Breast epithelium (tissue), 4 donors: ENCODE results near the gene NUDT9. TPM values are rescaled to one million over a fixed set of nuclear protein-coding genes. Genes with fewer than 3 reads are reported as not detected.
A peak's percentile ranks its signal among the peaks of the same experiment; 100 is the strongest.
"Not testable (repeated sequence)": the region's sequence is repeated elsewhere in the genome, so short reads cannot be mapped to it uniquely, and the experiment has no call there.

ENCODE experiments used
- DNase-seq, 2 donors: peaks; one replicate each; pipeline ENCODE4 v3.0.0-alpha.2; 2019; ENCODE audit warnings: low spot score in 2 of 2
- H3K27ac ChIP-seq, 2 donors: fragments of 200-600 bp; sonication (generic) in 1 of 2; one replicate each; pipeline ENCODE4 v1.5.1; 2016 to 2019; ENCODE audit warnings: mild to moderate bottlenecking in 1 of 2
- H3K27me3 ChIP-seq, 2 donors: fragments of 200-600 bp; sonication (generic) in 1 of 2; one replicate each; pipeline versions ENCODE4 v1.5.1 to v1.6.0; 2017 to 2019; ENCODE audit warnings: control low read depth in 1 of 2, mild to moderate bottlenecking in 1 of 2
- H3K36me3 ChIP-seq: fragments of 200-600 bp; one replicate; pipeline ENCODE4 v1.5.1; 2019
- H3K4me1 ChIP-seq, 2 donors: fragments of 200-600 bp; sonication (generic); one replicate each; pipeline ENCODE4 v1.5.1; 2016 to 2019; ENCODE audit warnings: control low read depth in 1 of 2
- H3K4me3 ChIP-seq, 3 donors: fragments of 200-600 bp; sonication (generic); 1 replicate in 2 of 3; 2 replicates in 1 of 3; pipeline ENCODE4 v1.5.1; 2016 to 2019; ENCODE audit warnings: mild to moderate bottlenecking in 3 of 3, moderate library complexity in 2 of 3
- H3K9me3 ChIP-seq, 2 donors: fragments of 200-600 bp; sonication (generic) in 1 of 2; one replicate each; pipeline ENCODE4 v1.5.1; 2016 to 2019; ENCODE audit warnings: control low read depth in 1 of 2
- POLR2A ChIP-seq: fragments of 450-650 bp; IDR thresholded peaks from one replicate; pipeline ENCODE4 v1.6.1; 2016; ENCODE audit warnings: antibody characterized with exemption, mild to moderate bottlenecking, moderate library complexity
- POLR2AphosphoS5 ChIP-seq, 3 donors: sonication (generic); formaldehyde crosslinking; IDR thresholded peaks; one replicate each; pipeline ENCODE4 v1.6.1; 2017; ENCODE audit warnings: antibody characterized with exemption in 3 of 3
- intact Hi-C: fragments of 100-400 bp; cut with DNase I; formaldehyde crosslinking; loops from one replicate; pipeline ENCODE4 v1.15.1; 2023; ENCODE audit warnings: low total_unique reads
- total RNA-seq, 3 donors: library from RNA; depleted of rRNA; stranded (reverse); fragments of >200 nt; gene quantifications; one replicate each; pipeline ENCODE4 v1.1.0, GENCODE V29; 2016
- TF ChIP-seq, protein P1 (sequence below), 3 donors: fragments of 450-650 bp; IDR thresholded peaks; one replicate each; pipeline ENCODE4 v1.5.1; 2016 to 2017; ENCODE audit warnings: antibody characterized with exemption in 3 of 3, mild to moderate bottlenecking in 3 of 3, moderate library complexity in 3 of 3

Gene NUDT9
- total RNA-seq, 3 donors from 2014 or later, result 20.5 to 38.8 (median 28.8) TPM

DNA sequence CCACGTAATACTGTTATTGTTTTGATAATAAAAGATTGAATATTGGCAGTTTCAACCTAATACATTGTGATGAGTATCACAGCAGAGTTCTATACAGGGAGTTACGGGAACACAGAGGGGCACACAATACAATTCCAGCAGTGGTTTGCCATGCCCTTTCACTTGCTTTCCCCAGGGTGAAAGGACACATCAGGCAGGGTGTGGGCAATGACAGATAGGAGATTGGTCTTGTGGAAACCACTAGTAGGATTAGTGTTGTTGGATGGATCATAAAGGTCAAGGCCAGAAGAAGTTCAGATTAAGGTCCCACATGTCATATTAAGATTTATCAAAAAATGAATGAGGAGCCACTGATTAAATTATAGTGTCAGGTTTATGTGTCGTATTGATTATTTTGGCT lies 39.4 kb upstream of the NUDT9 start:
- no peak overlapping the region for H3K4me3 ChIP-seq
- H3K9me3 ChIP-seq, result no peaks in the 10 kb centered on the region
- no peaks in the 10 kb centered on the region for H3K4me1 ChIP-seq
- intact Hi-C loops, result no loop called here
- H3K36me3 ChIP-seq, result no peaks in the 10 kb centered on the region
- no peaks in the 10 kb centered on the region for H3K27me3 ChIP-seq
- no peak for DNase-seq
- peak overlapping the region in 1 of 2 donors; percentile 26 for H3K27ac ChIP-seq
- TF ChIP-seq POLR2AphosphoS5 (IDR thresholded peaks at IDR 0.05) (no peak), POLR2A (no peak)
- TF ChIP-seq, protein P1, sequence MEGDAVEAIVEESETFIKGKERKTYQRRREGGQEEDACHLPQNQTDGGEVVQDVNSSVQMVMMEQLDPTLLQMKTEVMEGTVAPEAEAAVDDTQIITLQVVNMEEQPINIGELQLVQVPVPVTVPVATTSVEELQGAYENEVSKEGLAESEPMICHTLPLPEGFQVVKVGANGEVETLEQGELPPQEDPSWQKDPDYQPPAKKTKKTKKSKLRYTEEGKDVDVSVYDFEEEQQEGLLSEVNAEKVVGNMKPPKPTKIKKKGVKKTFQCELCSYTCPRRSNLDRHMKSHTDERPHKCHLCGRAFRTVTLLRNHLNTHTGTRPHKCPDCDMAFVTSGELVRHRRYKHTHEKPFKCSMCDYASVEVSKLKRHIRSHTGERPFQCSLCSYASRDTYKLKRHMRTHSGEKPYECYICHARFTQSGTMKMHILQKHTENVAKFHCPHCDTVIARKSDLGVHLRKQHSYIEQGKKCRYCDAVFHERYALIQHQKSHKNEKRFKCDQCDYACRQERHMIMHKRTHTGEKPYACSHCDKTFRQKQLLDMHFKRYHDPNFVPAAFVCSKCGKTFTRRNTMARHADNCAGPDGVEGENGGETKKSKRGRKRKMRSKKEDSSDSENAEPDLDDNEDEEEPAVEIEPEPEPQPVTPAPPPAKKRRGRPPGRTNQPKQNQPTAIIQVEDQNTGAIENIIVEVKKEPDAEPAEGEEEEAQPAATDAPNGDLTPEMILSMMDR (IDR thresholded peaks at IDR 0.05), result no peak

DNA sequence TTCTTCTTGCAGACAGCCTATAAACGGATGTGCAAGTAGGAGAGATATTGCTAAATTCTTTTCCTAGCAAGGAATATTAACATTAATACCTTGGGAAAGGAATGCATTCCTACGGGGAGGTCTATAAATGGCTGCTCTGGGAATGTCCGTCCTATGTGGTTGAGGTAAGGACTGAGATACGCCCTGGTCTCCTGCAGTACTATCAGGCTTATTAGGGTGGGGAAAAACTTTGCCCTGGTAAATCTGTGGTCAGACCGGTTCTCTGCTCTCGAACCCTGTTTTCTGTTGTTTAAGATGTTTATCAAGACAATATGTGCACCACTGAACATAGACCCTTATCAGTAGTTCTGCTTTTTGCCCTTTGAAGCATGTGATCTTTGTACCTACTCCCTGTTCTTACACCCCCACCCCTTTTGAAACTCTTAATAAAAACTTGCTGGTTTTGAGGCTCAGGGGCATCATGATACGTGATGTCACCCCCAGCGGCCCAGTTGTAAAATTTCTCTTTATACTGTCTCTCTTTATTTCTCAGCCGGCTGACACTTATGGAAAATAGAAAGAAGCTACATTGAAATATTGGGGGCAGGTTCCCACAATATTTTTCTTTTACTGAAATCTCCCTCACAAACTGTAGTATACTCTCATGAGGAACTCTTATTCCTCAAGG lies 37.8 kb upstream of the NUDT9 start:
- H3K4me3 ChIP-seq, H3K27me3 ChIP-seq, H3K27ac ChIP-seq, H3K9me3 ChIP-seq, intact Hi-C loops, DNase-seq, H3K36me3 ChIP-seq, H3K4me1 ChIP-seq: not testable (repeated sequence)

DNA sequence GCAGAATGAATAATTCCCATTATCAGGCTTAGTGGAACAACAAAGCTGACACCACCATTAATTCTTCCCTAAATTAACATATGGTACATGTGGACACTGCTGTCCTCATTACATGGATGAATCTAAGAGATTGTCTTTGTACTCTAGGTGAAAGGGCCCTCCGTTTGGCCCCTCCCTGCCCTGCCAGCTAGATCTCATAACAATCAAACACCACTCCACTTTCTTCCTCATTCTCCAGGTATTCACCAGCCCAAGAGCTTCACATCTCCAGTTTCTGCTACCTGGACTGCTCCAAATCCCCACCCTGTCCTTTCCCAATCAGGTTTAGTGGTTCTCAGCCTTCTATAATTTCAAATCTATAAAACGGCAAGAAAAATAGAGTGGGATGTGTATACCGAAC lies 35.1 kb upstream of the NUDT9 start:
- Histone ChIP-seq H3K4me1 (no peaks in the 10 kb centered on the region), H3K27me3 (no peaks in the 10 kb centered on the region), H3K4me3 (peak overlapping the region in 1 of 3 donors; percentile 24), H3K36me3 (no peaks in the 10 kb centered on the region), H3K27ac (no peak overlapping the region), H3K9me3 (peaks cover 0 to 4% of the 10 kb centered on the region in 2 donors)
- intact Hi-C loops, result no loop called here
- TF ChIP-seq POLR2A, result no peak
- DNase-seq, result no peak

DNA sequence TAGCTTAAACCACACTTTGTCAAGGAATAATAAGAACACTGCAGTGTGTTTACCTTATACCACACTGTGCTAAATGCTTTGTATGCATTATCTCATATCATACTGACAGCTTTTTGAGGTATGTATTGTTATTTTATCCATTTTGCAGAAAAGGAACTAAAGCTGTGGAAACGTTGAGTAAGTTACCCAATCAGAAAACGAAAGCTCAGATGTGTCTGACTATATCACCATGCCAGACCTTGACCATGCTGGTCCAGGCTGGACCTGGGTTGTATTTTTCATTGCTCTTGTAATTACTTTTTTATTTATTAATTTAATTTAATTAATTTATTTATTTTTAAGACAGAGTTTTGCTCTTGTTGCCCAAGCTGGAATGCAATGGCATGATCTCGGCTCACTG lies 33.5 kb upstream of the NUDT9 start:
- peak overlapping the region in 2 of 3 donors; percentile 58 to 80 for H3K4me3 ChIP-seq
- H3K36me3 ChIP-seq, result no peaks in the 10 kb centered on the region
- intact Hi-C loops, result no loop called here
- TF ChIP-seq, protein P1 (IDR thresholded peaks at IDR 0.05), result no peak
- TF ChIP-seq POLR2AphosphoS5 (IDR thresholded peaks at IDR 0.05) (no peak), POLR2A (no peak)
- no peak for DNase-seq
- H3K4me1 ChIP-seq, result no peaks in the 10 kb centered on the region
- H3K9me3 ChIP-seq, result peaks cover 0 to 4% of the 10 kb centered on the region in 2 donors
- no peak overlapping the region for H3K27ac ChIP-seq
- H3K27me3 ChIP-seq, result no peaks in the 10 kb centered on the region

DNA sequence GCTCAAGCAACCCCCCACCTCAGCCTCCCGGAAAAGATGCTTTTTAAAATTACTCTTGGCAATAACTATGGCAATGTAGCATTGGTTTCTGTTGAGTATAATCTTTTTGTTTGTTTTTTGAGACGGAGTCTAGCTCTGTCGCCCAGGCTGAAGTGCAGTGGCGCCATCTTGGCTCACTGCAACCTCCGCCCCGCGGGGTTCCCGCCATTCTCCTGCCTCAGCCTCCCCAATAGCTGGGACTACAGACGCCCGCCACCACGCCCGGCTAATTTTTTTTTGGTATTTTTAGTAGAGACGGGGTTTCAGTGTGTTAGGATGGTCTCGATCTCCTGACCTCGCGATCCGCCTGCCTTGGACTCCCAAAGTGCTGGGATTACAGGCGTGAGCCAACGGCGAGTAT lies 32.3 kb upstream of the NUDT9 start:
- H3K27me3 ChIP-seq, H3K36me3 ChIP-seq, intact Hi-C loops, DNase-seq, H3K9me3 ChIP-seq, H3K4me1 ChIP-seq: not testable (repeated sequence)
- Histone ChIP-seq H3K4me3 (peak overlapping the region; percentile 58 to 80 (median 66)), H3K27ac (peak overlapping the region; percentile 34 to 84)

DNA sequence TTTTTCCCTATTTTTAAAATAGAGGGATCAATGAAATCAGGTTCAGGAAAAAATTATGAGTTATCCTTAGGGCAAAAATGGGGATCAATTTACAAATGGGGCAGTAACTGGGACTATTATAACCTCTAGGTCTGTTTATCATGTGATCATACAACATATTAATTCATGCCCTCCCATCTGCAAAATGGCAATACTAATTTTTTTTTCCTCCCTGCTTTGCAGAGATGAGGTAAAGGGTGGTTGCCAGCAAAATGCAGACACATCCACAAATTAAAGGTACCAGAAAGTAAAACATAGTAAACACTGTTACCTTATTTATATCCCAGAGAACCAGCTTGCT lies 31.9 kb upstream of the NUDT9 start:
- intact Hi-C loops, result no loop called here

More for the DNA sequence above, 31.9 kb upstream of the NUDT9 start:
- no peak for TF ChIP-seq POLR2A
- TF ChIP-seq, protein P1 (IDR thresholded peaks at IDR 0.05), result no peak
- no peak for TF ChIP-seq POLR2AphosphoS5 (IDR thresholded peaks at IDR 0.05)
- no peak for DNase-seq
- Histone ChIP-seq H3K4me1 (no peaks in the 10 kb centered on the region), H3K27ac (peak overlapping the region; percentile 84 to 87), H3K9me3 (peaks cover 0 to 4% of the 10 kb centered on the region in 2 donors), H3K36me3 (no peaks in the 10 kb centered on the region), H3K4me3 (peak overlapping the region; percentile 58 to 80 (median 66)), H3K27me3 (no peaks in the 10 kb centered on the region)
